GM12801 (cell line): Measurements from ENCODE around the gene CNOT6.

ENCODE experiments used
- TF ChIP-seq, protein P1 (sequence below): IDR thresholded peaks from one replicate; pipeline ENCODE4 v1.5.1; 2011; ENCODE audit warnings: control low read depth; ENCODE audit not compliant: insufficient read length; ENCODE audit errors: extremely low read depth

Gene CNOT6

DNA sequence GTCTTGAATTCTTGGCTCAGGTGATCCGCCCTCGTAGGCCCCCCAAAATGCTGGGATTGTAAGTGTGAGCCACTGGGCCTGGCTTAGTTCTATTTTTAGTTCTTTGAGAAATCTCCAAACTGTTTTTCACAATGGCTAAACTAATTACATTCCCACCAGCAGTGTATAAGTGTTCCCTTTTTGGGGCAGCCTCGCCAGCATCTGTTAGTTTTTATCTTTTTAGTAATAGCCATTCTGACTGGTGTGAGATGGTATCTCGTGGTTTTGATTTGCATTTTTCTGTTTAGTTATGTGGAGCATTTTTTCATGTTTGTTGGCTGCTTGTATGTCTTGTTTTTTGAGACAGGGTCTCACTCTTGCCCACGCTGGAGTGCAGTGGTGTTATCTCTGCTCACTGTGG is 28.2 kb downstream of the CNOT6 start:
- TF ChIP-seq, protein P1, sequence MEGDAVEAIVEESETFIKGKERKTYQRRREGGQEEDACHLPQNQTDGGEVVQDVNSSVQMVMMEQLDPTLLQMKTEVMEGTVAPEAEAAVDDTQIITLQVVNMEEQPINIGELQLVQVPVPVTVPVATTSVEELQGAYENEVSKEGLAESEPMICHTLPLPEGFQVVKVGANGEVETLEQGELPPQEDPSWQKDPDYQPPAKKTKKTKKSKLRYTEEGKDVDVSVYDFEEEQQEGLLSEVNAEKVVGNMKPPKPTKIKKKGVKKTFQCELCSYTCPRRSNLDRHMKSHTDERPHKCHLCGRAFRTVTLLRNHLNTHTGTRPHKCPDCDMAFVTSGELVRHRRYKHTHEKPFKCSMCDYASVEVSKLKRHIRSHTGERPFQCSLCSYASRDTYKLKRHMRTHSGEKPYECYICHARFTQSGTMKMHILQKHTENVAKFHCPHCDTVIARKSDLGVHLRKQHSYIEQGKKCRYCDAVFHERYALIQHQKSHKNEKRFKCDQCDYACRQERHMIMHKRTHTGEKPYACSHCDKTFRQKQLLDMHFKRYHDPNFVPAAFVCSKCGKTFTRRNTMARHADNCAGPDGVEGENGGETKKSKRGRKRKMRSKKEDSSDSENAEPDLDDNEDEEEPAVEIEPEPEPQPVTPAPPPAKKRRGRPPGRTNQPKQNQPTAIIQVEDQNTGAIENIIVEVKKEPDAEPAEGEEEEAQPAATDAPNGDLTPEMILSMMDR, result no peak

DNA sequence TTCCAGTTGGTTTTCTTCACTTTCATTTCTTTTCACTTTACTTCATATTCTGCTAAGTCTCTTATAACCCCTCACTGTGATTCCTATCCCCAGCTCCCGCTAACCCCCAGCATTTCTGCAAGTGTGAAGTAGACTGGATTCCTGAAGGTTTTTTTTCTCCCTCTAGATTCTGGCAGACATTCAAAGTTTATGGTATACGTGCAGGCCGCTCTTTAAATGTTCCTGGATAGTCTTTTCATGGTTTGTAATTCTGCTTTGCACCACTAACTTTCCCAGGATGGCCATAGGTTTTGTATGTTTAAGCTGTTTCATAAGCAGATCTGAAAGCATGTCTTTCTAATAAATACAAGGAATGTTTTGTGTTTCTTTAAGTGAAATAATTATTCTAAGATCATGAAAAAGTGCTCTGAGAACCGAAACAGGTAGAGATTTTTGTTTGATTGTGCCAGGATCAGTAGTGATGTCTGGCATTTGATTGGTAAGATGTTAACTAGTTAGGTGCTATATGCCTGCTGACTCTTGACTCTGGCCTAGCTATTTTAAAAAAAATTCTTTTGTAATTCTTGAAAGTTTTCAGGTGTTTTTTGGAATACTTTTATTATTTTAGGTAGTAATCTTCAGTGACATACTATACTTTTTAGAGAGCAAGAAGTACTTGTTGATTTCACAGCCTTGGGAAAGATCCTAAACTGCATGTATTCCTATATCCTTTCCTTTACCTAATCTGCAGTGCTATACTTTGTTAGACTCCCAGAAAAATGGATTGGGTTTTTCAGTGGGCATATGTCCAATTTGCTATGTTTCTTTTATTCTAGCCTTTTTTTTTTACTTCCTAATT is 29.7 kb downstream of the CNOT6 start:
- TF ChIP-seq, protein P1, result no peak

DNA sequence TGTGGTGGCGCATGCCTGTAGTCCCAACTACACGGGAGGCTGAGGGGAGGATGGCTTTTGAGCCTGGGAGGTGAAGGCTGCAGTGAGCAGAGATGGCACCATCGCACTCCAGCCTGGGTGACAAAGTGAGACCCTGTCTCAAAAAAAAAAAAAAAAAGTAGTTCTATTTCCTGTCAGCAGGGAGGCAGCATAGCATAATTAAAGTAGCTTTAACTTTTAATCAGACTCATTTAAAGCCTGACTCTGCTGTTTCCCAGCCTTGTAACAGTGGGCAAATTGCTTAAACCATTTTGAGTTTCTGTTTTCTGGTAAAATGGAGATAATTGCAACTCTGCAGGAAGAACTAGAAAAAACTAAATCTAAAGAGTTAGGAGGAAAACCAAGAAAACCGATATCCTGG is 31.2 kb downstream of the CNOT6 start:
- TF ChIP-seq, protein P1, result no peak

DNA sequence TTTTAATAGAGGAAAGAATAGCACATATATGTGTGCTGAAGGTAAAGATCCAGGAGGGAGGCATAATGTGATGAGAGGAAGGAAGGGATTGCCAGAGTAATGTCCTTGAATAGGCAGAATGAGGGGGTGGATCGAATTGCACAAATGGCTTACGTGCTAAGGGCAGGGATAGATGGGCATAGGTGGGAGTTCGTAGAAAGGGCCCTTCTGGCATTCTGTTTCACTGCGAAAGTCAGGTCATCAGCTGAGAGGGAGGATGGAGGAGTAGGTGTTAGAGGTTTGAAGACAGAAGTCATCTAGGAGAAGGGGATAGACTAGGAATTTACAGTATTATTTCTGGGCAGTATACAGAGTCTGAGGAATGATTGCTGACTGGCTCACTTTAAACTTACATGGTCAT is 32.1 kb downstream of the CNOT6 start:
- TF ChIP-seq, protein P1, result no peak

DNA sequence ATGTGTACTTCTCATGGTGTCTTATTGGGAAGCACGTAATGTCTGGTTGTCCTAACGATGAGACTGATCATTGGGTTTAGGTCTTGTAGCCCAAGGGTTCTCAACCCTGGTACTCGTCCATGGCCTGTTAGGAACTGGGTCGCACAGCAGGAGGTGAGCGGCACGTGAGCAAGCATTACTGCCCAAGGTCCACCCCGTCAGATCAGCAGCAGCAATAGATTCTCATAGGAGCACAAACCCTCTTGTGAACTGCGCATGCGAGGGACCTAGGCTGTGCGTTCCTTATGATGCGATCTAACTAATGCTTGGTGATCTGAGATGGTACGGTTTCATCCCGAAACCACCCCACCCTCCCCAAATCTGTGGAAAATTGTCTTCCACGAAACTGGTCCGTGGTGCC is 33.5 kb downstream of the CNOT6 start:
- TF ChIP-seq, protein P1, result no peak

DNA sequence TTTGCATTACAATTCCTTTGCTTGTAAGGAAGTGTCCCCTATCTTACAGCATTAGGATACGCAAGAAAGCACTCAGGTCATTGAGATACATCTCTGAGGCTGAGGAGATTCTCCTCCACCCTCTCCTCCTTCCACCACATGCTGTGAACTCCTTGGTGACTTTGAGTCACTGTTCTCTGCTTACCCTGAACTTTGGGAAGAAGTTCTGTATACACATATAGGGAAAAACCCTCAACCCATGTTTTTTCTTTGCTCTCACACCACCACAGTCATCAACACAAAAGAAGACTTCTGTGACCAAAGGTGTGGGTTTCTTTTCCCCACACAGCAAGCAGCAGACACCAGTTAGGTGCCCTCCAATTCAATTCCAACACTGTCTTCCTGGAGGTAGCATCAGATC is 38.1 kb downstream of the CNOT6 start:
- TF ChIP-seq, protein P1, result no peak

DNA sequence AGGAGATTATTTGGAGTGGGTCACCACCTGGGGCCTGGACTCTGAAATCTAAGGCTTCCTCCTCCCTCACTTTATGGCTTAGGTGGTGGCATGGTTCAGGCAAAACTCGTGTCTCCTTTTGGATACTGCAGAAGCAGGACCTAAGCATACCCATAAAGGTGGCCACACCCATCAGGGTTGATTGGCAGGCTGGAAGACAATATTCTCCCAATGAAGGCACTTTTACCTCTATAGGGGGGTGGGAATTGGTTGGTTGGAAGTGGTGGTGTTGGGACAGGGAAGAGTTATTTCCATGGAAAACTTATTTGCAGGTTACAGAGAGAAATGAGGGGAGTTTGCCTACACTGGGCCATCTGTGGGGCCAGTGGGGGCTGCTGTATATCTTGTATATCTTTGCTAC is 39.7 kb downstream of the CNOT6 start:
- TF ChIP-seq, protein P1, result no peak
